Esophagus muscularis mucosa (tissue), 4 donors: ENCODE data around the gene SH3PXD2A. TPM values are rescaled to one million over a fixed set of nuclear protein-coding genes. Genes with fewer than 3 reads are reported as not detected.

Experiments used
- DNase-seq: peaks from one replicate; pipeline ENCODE4 v3.0.0-alpha.2; 2017; ENCODE audit errors: extremely low spot score
- H3K27ac ChIP-seq, 4 donors: fragments of 200-600 bp; sonication (generic); replicated peaks in 1 of 4; 1 replicate in 3 of 4; 2 replicates in 1 of 4; pipeline ENCODE4 v1.5.1; 2016 to 2019; ENCODE audit warnings: mild to moderate bottlenecking in 1 of 4
- H3K27me3 ChIP-seq, 4 donors: fragments of 200-600 bp; sonication (generic); one replicate each; pipeline versions ENCODE4 v1.5.1 to v1.6.0; 2016 to 2019
- H3K36me3 ChIP-seq, 4 donors: fragments of 200-600 bp; sonication (generic); one replicate each; pipeline ENCODE4 v1.5.1; 2016 to 2019
- H3K4me1 ChIP-seq, 4 donors: fragments of 200-600 bp; sonication (generic); one replicate each; pipeline ENCODE4 v1.5.1; 2016 to 2019
- H3K4me3 ChIP-seq, 4 donors: fragments of 200-600 bp; sonication (generic); 1 replicate in 2 of 4; 2 replicates in 2 of 4; pipeline ENCODE4 v1.5.1; 2016 to 2019; ENCODE audit warnings: mild to moderate bottlenecking in 4 of 4, moderate library complexity in 1 of 4
- H3K9me3 ChIP-seq, 4 donors: fragments of 200-600 bp; sonication (generic); 1 replicate in 3 of 4; 2 replicates in 1 of 4; pipeline ENCODE4 v1.5.1; 2016 to 2019
- CTCF ChIP-seq, 3 experiments: fragments of 200-600 bp in 2 of 3; fragments of 450-650 bp in 1 of 3; sonication (generic) in 2 of 3; IDR thresholded peaks; one replicate each; pipeline ENCODE4 v1.5.1; 2017 to 2019; ENCODE audit warnings: antibody characterized with exemption in 3 of 3, mild to moderate bottlenecking in 2 of 3, moderate library complexity in 1 of 3
- EP300 ChIP-seq: sonication (generic); formaldehyde crosslinking; IDR thresholded peaks from one replicate; pipeline ENCODE4 v1.6.1; 2017; ENCODE audit warnings: antibody characterized with exemption
- POLR2A ChIP-seq: fragments of 450-650 bp; IDR thresholded peaks from one replicate; pipeline ENCODE4 v1.6.1; 2017; ENCODE audit warnings: antibody characterized with exemption, moderate library complexity, mild to moderate bottlenecking, low read depth
- POLR2AphosphoS5 ChIP-seq, 2 donors: sonication (generic); formaldehyde crosslinking; IDR thresholded peaks; one replicate each; pipeline ENCODE4 v1.6.1; 2017; ENCODE audit warnings: antibody characterized with exemption in 2 of 2
- WGBS: methylation state at CpG from one replicate; pipeline ENCODE4 v1.1.5; 2018; 5-methylcytosine and 5-hydroxymethylcytosine counted together
- intact Hi-C: fragments of 100-400 bp; cut with DNase I; formaldehyde crosslinking; loops from one replicate; pipeline ENCODE4 v1.15.1; 2023
- total RNA-seq, 4 donors: library from RNA; depleted of rRNA; stranded (reverse); fragments of >200 nt; gene quantifications; one replicate each; pipeline versions ENCODE4 v1.1.0 to v1.2.1, GENCODE V29; 2016

SH3PXD2A gene
- total RNA-seq, 4 donors from 2014 or later, result 30.5 to 69.3 (median 40.0) TPM

- intact Hi-C loops, result no loop called here
- DNase-seq, result no peak
- peaks cover 51 to 80% (median 75%) of the 10 kb centered on the region in 4 donors for H3K4me1 ChIP-seq
These were observed 15.3 kb downstream of the SH3PXD2A start for GRCh38 chr10:103839872-103840739.

GRCh38 chr10:103839519-103839871, 15.9 kb downstream of the SH3PXD2A start:
- Histone ChIP-seq H3K27ac (peak overlapping the region in 1 of 4 donors; percentile 15), H3K36me3 (no peaks in the 10 kb centered on the region), H3K27me3 (no peaks in the 10 kb centered on the region), H3K9me3 (no peaks in the 10 kb centered on the region), H3K4me1 (peaks cover 53 to 82% (median 77%) of the 10 kb centered on the region in 4 donors), H3K4me3 (no peak overlapping the region)
- 86% methylated on average over 5 of the region's 9 CpGs for WGBS
- no peak for DNase-seq
- intact Hi-C loops, result no loop called here
- no peak for TF ChIP-seq EP300
- no peak for TF ChIP-seq CTCF (IDR thresholded peaks at IDR 0.05)
- no peak for TF ChIP-seq POLR2A
- TF ChIP-seq POLR2AphosphoS5 (IDR thresholded peaks at IDR 0.05), result no peak

More at GRCh38 chr10:103839872-103840739, 15.3 kb downstream of the SH3PXD2A start:
- 64% methylated on average over 8 of the region's 18 CpGs for WGBS
- TF ChIP-seq CTCF (IDR thresholded peaks at IDR 0.05), result no peak
- Histone ChIP-seq H3K27ac (peak overlapping the region in 1 of 4 donors; percentile 15), H3K4me3 (no peak overlapping the region), H3K36me3 (no peaks in the 10 kb centered on the region), H3K27me3 (no peaks in the 10 kb centered on the region), H3K9me3 (no peaks in the 10 kb centered on the region)

GRCh38 chr10:103838862-103839518, 16.4 kb downstream of the SH3PXD2A start:
- no peak overlapping the region for H3K4me3 ChIP-seq
- WGBS, result 72% methylated on average over 13 of the region's 13 CpGs
- no peaks in the 10 kb centered on the region for H3K9me3 ChIP-seq
- H3K4me1 ChIP-seq, result peaks cover 53 to 82% (median 77%) of the 10 kb centered on the region in 4 donors
- H3K27ac ChIP-seq, result no peak overlapping the region
- H3K36me3 ChIP-seq, result no peaks in the 10 kb centered on the region
- DNase-seq, result no peak
- TF ChIP-seq POLR2A, result no peak
- TF ChIP-seq CTCF (IDR thresholded peaks at IDR 0.05), result no peak
- no peaks in the 10 kb centered on the region for H3K27me3 ChIP-seq
- intact Hi-C loops, result no loop called here

GRCh38 chr10:103838070-103838395, 17.3 kb downstream of the SH3PXD2A start:
- Histone ChIP-seq H3K9me3 (no peaks in the 10 kb centered on the region), H3K4me1 (peaks cover 54 to 78% (median 72%) of the 10 kb centered on the region in 4 donors), H3K4me3 (no peak overlapping the region), H3K36me3 (no peaks in the 10 kb centered on the region), H3K27ac (no peak overlapping the region), H3K27me3 (no peaks in the 10 kb centered on the region)
- no peak for DNase-seq
- TF ChIP-seq POLR2A (no peak), CTCF (IDR thresholded peaks at IDR 0.05) (no peak), POLR2AphosphoS5 (IDR thresholded peaks at IDR 0.05) (no peak), EP300 (no peak)
- 89% methylated on average over 4 of the region's 4 CpGs for WGBS
- intact Hi-C loops, result no loop called here
